Measurements from ENCODE around the gene ZFYVE19. TPM values are rescaled to one million over a fixed set of nuclear protein-coding genes. Genes with fewer than 3 reads are reported as not detected.

ZFYVE19 gene
- total and polyA plus RNA-seq, 2 donors from 2014 or later = 18.7 to 37.5 TPM

GRCh38 chr15:40845036-40845435, 38.1 kb downstream of the ZFYVE19 start:
- H3K27ac ChIP-seq (ENCODE audit: low read depth in 2 of 2, low read length in 2 of 2) = peak overlapping the region; percentile 89 to 93
- H3K9ac ChIP-seq (ENCODE audit: low read length in 3 of 3) = peak overlapping the region; percentile 39 to 82 (median 71)
- no peak for TF ChIP-seq CTCF (IDR thresholded peaks at IDR 0.05; ENCODE audit: borderline replicate concordance, extremely low read depth, insufficient read depth)
- H3K4me1 ChIP-seq (ENCODE audit: control insufficient read depth in 2 of 3, insufficient read depth in 2 of 3, low read depth in 1 of 3, low read length in 3 of 3) = peaks cover 2 to 32% (median 26%) of the 10 kb centered on the region in 3 donors
- no peaks in the 10 kb centered on the region for H3K27me3 ChIP-seq (ENCODE audit: control insufficient read depth, insufficient read depth, low read length)
- peak overlapping the region; percentile 54 to 67 (median 65) for H3K4me3 ChIP-seq (ENCODE audit: low read length in 3 of 3)
- FAIRE-seq = no peak
- intact Hi-C loops (cut with DNase I) = no loop called here
- no peak for DNase-seq
- no peaks in the 10 kb centered on the region for H3K9me3 ChIP-seq (ENCODE audit: control insufficient read depth in 2 of 3, insufficient read depth in 1 of 3, low read length in 3 of 3)
- peaks cover 0 to 3% (median 0%) of the 10 kb centered on the region in 3 donors for H3K36me3 ChIP-seq (ENCODE audit: control insufficient read depth in 2 of 3, insufficient read depth in 3 of 3, low read length in 3 of 3)

GRCh38 chr15:40845511-40846284, 38.8 kb downstream of the ZFYVE19 start:
- H3K36me3 ChIP-seq (ENCODE audit: control insufficient read depth in 2 of 3, insufficient read depth in 3 of 3, low read length in 3 of 3) = peaks cover 0 to 2% (median 0%) of the 10 kb centered on the region in 3 donors
- H3K27me3 ChIP-seq (ENCODE audit: control insufficient read depth, insufficient read depth, low read length) = no peaks in the 10 kb centered on the region
- H3K4me1 ChIP-seq (ENCODE audit: control insufficient read depth in 2 of 3, insufficient read depth in 2 of 3, low read depth in 1 of 3, low read length in 3 of 3) = peaks cover 2 to 32% (median 26%) of the 10 kb centered on the region in 3 donors
- no peak for TF ChIP-seq CTCF (IDR thresholded peaks at IDR 0.05; ENCODE audit: borderline replicate concordance, extremely low read depth, insufficient read depth)
- peak overlapping the region; percentile 36 to 67 (median 54) for H3K4me3 ChIP-seq (ENCODE audit: low read length in 3 of 3)
- H3K27ac ChIP-seq (ENCODE audit: low read depth in 2 of 2, low read length in 2 of 2) = peak overlapping the region; percentile 89 to 93
- intact Hi-C loops (cut with DNase I) = no loop called here
- DNase-seq = peak in 2 of 5 donors; percentile 49 to 82
- no peak for FAIRE-seq
- H3K9ac ChIP-seq (ENCODE audit: low read length in 3 of 3) = peak overlapping the region in 2 of 3 donors; percentile 76 to 82
- no peaks in the 10 kb centered on the region for H3K9me3 ChIP-seq (ENCODE audit: control insufficient read depth in 2 of 3, insufficient read depth in 1 of 3, low read length in 3 of 3)

- H3K9me3 ChIP-seq (ENCODE audit: control insufficient read depth in 2 of 3, insufficient read depth in 1 of 3, low read length in 3 of 3) = no peaks in the 10 kb centered on the region
- H3K4me3 ChIP-seq (ENCODE audit: low read length in 3 of 3) = peak overlapping the region; percentile 3 to 67 (median 13)
- peaks cover 2 to 32% (median 26%) of the 10 kb centered on the region in 3 donors for H3K4me1 ChIP-seq (ENCODE audit: control insufficient read depth in 2 of 3, insufficient read depth in 2 of 3, low read depth in 1 of 3, low read length in 3 of 3)
- peak overlapping the region; percentile 89 to 93 for H3K27ac ChIP-seq (ENCODE audit: low read depth in 2 of 2, low read length in 2 of 2)
- no peaks in the 10 kb centered on the region for H3K27me3 ChIP-seq (ENCODE audit: control insufficient read depth, insufficient read depth, low read length)
- TF ChIP-seq CTCF (IDR thresholded peaks at IDR 0.05; ENCODE audit: borderline replicate concordance, extremely low read depth, insufficient read depth) = no peak
- H3K9ac ChIP-seq (ENCODE audit: low read length in 3 of 3) = peak overlapping the region in 2 of 3 donors; percentile 46 to 82
- peaks cover 0 to 2% (median 0%) of the 10 kb centered on the region in 3 donors for H3K36me3 ChIP-seq (ENCODE audit: control insufficient read depth in 2 of 3, insufficient read depth in 3 of 3, low read length in 3 of 3)
- DNase-seq (no peak), FAIRE-seq (no peak)
- intact Hi-C loops (cut with DNase I) = no loop called here
Measured at GRCh38 chr15:40846841-40847222, 39.9 kb downstream of the ZFYVE19 start.

Data from kidney (tissue), 14 donors.